GM21529 (cell line): ENCODE data around the gene TMEM164.

Experiments used
- ATAC-seq: cut with Tn5 transposase; IDR thresholded peaks from one replicate; pipeline ENCODE4 v1.9.1; 2021; ENCODE audit not compliant: unreplicated experiment

Gene TMEM164

DNA sequence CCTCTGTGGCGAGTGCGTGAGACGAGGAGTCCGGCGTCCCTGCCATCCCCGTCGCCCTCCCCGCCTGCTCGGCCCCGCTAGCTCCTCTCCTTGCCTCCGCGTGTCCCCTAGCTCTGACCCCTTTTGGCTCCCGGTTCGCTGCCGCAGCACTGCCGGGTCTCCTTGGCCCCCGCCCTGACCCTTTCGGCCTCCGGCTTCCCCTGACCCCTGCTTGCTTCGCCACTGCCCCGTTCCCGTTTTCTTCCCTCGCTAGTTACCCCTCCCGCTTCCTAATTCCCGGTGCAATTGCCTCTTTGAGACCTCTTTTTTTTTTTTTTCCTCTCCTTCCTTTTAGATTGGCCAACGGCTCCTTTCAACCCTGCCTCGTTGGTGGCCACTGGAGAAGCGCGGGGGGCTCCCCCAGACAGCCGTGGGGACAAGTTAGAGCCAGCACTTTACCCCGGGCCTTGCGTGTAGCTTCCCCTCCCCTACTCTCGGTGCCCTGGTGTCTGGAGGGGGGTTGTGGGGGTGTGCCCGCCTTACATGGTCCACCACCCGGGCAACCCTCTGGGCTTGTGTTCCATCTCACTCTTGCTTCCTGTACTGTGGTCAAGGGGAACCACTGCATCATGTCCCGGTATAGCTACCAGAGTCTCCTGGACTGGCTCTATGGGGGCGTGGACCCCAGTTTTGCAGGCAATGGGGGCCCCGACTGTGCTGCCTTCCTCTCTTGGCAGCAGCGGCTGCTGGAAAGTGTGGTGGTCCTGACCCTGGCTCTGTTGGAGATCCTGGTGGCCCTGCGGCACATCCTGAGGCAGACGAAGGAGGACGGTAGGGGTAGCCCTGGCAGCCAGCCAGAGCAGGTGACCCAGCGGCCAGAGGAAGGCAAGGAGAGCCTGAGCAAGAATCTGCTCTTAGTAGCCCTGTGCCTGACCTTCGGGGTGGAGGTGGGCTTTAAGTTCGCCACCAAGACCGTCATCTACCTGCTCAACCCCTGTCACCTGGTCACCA, 548 bp downstream of the TMEM164 start:
- no peak for ATAC-seq

DNA sequence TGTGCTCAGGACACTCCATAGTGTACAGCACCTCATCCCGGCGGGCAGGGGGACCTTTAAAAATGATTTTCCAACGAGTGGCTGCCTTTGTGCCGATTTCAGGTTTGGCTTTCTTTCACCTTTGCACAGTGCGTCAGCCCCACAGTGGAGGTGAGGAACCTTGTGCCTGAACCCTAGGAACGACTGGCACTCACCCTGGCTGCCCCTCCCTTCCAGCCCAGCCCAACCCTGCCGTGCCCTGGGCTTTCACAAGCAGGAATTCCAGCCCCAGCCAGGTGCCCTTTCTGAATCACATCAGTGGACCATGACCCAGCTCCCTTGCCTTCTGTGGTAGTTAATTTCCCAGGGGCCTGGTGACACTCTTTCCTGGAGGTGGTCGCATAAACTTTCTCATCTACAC, 1.3 kb downstream of the TMEM164 start:
- no peak for ATAC-seq

DNA sequence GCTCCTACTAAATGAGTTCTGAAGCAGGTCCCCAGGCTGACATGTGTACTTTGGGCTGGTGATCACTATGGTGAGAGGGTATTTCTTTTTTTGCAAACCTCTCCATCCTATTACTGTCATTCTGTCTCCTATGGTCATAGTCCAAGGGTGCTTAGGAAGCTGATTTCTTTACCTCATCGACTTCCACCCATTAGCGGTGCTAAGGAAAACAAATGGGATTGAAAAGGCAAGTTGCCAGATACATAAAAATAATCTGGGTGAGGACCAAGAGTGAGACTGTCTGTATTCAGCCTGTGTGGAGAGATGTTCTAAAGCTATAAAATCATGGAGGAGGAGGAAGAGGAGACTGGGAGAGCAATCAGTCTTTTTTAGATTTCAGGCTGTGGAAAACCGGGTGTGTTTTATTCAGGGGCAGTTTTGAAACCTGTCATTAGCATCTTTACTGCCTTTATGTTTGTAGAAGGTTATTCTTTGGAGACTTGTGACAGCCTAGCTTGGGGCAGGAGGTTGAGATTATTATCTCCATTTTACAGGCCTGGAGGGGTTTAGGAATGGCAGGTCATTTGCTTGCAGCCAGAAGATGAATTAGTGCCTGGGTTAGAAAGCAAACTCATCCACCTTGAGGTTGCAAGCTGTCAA, 1.9 kb downstream of the TMEM164 start:
- no peak for ATAC-seq

DNA sequence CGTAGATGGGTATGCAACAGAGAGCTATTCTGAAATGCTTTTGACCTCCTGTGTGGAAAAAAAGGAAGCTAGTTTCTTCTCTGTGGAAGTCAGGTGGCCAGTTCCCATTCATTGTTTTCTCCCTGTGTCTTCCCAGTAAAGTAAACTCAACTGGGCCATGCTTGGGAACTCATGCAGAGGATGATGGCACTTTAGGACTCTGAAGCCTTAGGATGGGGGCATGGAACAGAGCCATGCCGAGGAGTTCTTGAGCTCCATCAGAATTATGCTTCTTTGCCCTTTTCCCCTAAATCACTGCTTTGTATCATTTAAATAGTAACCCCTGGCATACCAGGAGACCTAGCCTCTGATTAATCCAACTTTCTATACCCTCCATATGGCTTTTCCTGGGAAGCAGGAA, 3.2 kb downstream of the TMEM164 start:
- no peak for ATAC-seq

DNA sequence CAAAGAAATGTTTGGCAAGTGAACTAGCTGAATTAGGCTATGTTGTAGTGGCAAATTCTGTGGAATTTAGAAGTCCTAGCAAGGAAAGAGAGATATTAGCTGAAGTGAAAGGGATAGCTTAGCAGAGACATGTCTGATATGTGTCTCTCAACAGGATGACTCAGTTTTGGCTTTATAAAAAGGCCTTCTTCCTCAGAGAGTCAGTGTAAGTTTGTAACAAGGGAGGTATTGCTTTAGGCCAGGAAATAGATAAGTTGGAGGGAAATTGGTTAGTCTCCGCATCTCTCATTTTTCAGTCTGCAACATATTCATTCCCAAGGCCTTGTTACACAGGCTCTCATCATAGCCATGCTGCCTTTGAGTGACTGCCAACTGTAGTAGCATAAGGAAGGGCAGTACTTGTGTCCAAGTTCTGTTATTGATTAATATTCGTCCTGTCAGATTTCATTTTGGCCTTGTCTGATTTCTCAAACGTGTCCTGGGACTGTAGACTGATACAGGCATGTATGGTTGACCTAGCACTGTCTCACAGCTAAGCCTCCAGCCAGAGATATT, 4.0 kb downstream of the TMEM164 start:
- ATAC-seq: no peak

DNA sequence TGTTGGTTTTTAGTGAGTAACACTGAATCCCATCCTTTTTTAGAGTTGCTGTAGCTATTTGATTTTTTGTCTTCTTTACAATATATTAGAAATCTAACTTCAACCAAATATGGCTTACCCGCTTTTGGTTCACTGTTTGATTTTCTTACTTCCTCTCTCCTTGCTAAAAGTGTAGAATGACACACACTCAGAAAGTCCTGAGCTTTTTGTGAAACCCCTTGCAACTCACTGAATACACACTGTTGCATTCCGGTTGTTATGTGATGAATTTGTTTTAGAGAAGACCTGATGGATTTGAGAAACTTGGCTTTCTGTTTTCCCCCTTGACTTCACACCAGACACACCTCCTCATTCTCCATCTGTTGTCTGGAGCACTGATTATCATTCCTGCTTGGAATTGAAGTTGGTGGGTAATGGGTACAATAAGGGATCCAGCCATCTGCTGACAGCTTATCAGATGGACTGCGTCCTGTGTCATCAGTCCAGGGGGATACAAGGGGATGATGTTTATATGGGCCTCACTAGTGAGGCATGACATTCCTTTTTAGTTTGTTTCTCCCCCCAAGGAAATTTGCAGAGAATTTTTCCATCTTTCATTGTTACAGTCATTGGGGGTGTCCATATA, 5.2 kb downstream of the TMEM164 start:
- no peak for ATAC-seq

DNA sequence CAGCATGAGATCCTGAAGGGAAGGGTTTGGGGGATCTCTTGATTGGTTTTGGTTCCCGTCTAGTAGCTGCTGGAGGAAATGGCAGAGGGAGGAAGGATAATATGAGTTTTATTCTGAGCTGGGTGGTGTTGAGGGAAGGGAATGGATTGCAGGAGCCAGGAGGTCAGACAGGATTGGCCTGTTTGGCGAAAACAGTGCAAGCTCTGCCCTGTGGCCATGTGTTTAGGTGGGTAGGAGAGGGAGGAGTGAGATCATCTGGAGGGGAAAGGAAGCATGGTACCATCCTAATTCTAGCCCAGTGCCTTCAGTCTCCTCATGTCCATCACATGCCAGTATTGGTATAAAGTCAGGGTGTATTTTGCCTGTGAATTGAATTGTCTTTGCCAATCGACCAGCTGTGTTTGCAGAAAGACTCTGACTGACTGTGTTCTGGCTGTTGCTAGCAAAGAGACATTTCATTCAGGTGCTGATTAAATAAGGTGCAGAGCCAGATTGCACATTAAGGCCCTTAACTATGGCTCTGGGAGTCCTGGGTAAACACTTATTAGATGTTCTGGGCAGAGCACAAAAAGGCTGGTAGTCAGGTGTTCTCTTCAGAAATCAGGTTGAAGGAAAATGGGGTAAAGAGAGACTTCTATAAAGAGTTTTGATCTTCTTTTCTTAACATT, 10.0 kb downstream of the TMEM164 start:
- ATAC-seq: no peak

DNA sequence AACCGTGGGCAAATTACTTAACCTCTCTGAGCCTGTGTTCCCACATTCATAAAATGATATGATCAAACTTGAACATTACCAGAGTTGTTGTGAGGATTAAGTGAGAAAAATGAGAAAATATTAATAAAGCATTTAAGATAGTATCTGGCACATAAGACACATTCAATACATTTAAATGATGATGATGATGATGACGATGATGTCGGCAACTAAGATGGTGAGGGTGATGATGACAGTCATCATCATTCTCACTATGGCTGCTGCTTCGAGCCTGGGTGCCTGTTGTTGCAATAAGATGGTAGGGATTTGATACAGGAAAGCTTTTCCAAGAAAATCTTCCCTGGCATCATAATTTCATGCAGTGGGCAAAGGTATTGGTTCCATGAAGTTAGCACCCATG, 11.1 kb downstream of the TMEM164 start:
- ATAC-seq: no peak

DNA sequence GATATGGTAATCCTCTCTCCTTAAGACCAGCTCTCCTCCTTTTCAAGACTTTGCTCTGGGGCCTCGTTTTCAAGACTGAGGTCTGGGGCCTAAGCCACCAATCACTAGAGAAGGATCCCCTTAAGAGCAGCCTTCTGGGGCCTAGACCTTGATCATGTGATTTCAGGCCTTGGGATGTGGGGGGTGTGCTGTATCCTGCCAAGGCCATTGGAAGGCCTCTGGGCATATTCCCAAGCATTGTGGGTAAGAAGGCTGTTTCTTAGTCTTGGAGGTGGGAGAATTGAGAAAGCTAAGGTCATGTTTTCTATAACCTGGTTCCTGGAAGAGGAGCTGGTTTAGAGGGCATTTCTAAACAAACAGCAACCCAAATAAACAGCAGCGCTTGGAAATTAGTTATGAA, 12.1 kb downstream of the TMEM164 start:
- no peak for ATAC-seq

DNA sequence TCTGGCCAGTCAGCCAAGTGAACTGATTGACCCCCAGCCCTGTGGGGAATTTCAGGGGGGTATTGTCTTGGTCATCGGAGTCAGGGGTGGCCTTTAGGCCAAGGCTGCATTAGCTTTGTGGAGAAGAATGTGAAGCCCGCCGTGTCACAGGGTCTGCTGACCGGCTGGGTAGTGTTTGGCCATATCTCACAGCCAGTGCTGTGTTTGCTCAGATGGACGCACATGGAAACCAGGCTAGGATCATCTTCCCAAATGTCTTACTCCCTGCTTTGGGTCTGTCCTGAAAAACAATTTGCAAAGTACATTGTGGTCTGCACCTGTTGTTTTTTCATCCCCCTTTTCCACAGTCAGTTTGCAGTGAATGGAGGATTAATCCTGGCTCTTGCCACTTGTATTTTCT, 13.0 kb downstream of the TMEM164 start:
- ATAC-seq: no peak

DNA sequence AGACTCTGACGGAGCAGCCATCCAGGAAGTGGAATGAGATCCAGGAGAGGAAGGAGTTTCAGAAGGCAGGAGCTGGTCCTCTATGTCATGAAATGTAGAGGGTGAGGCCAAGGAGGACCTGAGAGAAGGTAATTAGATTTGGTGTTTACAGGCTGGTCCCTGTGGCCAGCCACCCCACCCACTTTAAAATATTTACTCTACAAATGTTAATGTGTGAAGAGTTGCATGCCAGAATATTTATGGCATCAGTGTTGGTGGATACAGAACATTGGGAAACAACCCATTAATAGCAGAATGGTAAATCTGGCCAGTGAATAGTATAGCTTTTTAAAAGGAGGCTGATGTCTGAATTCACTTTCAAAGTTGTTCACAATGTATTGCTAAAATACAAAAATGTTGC, 17.6 kb downstream of the TMEM164 start:
- ATAC-seq: no peak

DNA sequence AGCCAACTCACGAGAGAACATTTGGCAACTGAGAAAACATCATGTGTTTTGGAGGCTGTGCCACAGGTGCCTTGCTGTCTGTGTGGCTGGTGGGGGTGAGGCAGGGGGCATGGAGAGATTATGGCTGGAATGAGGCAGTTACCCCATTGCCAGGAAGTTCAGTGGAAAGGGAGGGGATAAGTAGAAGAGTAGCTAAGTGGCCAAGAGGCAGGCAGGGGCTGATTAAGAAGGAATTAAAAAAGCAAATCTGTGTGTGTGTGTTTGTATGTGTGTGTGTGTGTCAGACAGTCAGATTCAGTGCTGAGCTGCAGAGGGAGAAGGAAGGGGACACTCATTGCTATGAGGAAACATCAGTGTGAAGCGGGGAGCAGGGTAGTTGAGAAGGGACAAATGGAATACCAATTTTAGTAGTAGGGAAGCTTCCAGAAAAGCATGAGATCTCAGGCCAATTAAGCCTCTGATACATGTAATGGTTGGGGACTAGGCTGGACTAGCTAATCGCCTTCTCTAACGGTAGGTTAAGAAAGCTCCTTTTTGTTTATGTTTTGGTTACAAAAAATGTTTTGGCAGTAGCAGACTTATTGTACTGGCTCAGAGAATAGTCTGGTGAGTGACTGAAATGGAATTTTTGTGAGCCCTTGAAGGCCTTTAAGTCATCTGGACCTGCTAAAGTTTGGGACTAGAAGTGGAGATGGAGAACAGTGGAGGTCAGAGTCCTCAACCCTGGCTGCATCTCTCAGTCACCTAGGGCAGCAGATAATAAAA, 18.5 kb downstream of the TMEM164 start:
- no peak for ATAC-seq

DNA sequence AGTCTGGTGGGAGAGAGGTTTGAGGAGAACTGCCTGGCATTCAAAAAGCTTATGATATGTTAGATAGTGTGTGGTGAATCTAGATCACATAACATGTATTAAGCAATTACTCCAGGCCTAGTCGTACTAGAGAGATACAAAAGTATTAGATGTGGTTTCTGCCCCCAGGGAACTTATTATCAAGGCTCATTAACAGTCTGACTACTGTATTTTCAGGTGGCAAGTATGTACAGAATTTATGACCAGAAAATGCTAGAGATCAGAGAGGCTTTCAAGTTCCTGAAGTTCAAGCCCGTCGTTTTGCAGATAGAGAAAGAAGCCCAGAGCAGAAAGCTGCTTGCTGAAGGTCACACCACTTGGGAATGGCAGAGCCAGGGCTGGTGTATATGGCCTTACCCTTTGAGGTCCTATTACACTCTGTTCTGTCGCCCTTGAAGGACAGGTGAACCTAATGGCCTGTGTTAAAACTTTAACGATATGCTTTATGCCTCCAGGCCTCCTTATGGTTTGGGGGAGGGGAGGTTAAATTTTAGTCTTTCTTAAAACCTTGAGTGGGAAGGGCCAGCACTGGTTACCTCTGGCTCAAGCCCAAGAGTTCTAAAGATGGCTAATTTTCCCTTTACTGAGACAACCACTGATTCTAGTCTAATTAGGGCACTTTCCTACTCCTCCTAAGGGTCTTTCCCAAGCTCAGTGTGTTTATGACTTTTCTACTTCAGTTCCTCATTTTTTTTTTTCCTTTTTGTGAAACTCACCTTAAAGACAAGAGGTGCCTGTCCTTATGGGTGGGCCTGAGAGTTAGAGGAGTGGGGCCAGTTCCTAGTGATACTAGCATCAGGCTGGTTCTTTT, 19.9 kb downstream of the TMEM164 start:
- ATAC-seq: no peak

DNA sequence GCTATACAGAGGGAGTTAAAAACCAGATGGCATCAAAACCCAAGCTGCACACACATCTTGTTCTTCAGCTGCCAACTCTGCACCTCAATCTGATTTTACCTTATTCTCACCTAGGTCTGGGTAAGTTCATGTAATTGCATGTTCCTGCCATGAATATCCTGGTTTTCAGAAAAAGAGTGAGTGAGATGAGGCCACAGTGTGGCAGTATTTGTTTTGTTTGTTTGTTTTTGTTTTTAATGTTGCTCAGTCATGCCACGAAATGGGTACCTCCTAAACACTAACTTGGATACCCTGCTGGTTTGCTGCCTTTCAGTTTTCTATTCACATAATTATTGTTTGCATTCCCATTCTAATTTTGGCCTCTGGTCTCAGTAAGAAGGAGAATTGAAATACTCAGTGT, 22.5 kb downstream of the TMEM164 start:
- ATAC-seq: no peak

DNA sequence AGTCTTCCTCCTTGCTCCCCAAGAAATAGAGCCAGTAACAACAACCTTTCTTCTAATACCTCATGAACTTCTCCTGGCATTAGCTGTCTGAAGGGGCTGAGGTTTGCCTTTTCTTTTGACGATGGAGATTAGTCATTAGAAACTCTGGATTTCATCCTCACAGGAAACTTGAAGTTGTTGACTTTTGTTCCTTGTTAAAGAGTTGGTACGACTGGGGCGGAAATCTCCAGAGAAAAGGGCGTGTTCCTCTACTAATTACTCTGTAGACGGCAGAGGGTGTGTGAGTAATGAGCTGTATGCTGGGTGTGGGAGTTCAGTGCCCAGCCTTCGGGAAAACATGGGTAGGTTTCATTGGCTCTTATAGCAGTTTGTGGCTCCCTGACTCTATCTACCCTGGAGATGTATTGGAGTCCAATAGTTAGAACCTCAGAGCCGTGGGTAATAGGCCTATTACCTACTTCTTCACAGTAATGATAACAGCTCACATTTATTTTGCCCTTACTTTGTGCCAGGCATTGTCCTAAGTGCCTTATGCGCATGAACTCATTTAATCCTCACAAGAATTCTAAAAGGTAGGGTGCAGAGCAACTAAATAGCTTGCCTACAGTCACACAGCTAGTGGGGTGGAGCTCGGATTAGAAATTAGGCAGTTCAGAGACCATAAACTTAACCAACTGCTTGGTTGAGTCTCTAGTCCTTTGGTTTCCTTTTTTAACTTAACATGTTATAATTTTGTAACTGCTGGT, 23.4 kb downstream of the TMEM164 start:
- no peak for ATAC-seq

DNA sequence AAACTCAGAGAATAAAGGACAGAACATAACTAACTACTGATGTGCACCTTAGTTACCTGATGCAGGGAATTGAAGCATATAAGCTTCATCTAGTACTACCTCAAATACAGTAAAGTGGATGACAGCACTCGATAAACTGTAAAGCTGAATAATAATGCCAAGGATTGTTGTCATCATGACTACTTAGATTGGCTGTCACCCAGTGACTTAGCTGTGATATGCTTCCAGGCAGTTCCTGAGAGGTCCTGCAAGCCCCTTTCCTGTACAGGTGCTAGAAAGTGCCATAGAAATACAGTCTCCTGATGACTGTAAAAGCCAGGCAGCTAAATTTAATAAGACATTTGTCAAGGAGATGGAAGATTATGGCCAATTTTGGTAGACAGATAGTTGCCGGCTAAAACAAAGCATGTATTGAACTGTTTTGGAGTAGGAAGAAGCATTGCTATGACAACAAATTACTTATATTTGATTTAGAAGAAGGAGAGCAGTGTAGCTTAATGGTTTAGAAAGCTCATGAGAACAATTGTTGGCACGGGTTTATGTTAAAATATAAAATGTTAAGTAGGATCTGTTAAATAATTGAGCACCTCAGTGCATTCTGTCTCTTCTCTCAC, 29.7 kb downstream of the TMEM164 start:
- no peak for ATAC-seq

DNA sequence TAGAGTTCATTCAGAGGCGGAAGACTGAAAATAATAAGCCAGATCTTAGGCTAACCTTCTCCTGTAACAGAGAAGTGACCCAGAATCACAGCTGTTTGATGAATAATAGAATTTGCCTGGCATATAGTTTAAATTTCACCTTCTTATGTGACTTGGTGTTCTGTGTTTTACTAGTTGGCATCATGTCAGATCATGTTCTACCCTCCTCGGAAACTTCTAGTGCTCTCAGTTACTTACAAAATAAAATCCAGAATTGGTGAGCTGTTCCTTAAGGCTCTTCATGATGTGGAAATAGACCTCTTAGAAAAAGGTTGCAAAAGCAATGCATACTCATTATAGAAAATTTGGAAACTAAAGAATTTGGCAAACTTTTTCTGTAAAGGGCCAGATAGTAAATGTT, 31.1 kb downstream of the TMEM164 start:
- no peak for ATAC-seq
